ENCODE data around the gene MRPL41. TPM values are rescaled to one million over a fixed set of nuclear protein-coding genes. Genes with fewer than 3 reads are reported as not detected.
"Not testable (repeated sequence)": the region's sequence is repeated elsewhere in the genome, so short reads cannot be mapped to it uniquely, and the experiment has no call there.

MRPL41 gene
- total RNA-seq, 1 experiment from 2014 or later: 66.6 TPM

GRCh38 chr9:137530331-137530730 lies 21.3 kb upstream of the MRPL41 start:
- no peak for TF ChIP-seq CTCF (conservative IDR thresholded peaks at IDR 0.05; ENCODE audit: low read depth, low read length)
- no peak for TF ChIP-seq EZH2 (IDR thresholded peaks at IDR 0.05; ENCODE audit: borderline replicate concordance, low read depth, low read length, poor library complexity, severe bottlenecking)
- POLR2A ChIA-PET (ENCODE audit: low non-redundant PET): no interaction called here
- Histone ChIP-seq H3K36me3 (ENCODE audit: insufficient read depth, low read length, poor library complexity, severe bottlenecking) (no peaks in the 10 kb centered on the region), H3K9me3 (ENCODE audit: low read depth, low read length, poor library complexity, severe bottlenecking) (no peaks in the 10 kb centered on the region), H3K4me3 (ENCODE audit: low read depth, low read length, poor library complexity, severe bottlenecking) (no peak overlapping the region), H3K27me3 (replicated peaks; ENCODE audit: insufficient read depth, low read depth, low read length, poor library complexity) (no peaks in the 10 kb centered on the region), H3K4me1 (ENCODE audit: insufficient read depth, low read length, poor library complexity, severe bottlenecking) (no peaks in the 10 kb centered on the region), H3K27ac (ENCODE audit: low read depth, low read length, poor library complexity, severe bottlenecking) (no peak overlapping the region)
- DNase-seq (ENCODE audit: low spot score): no peak
- CTCF ChIA-PET: no interaction called here
- intact Hi-C loops (cut with micrococcal nuclease; ENCODE audit: unreplicated experiment): no loop called here
- BruUV-seq (replicated peaks): no TSS peak

- Histone ChIP-seq H3K27ac (ENCODE audit: low read depth, low read length, poor library complexity, severe bottlenecking) (no peak overlapping the region), H3K4me3 (ENCODE audit: low read depth, low read length, poor library complexity, severe bottlenecking) (no peak overlapping the region), H3K36me3 (ENCODE audit: insufficient read depth, low read length, poor library complexity, severe bottlenecking) (no peaks in the 10 kb centered on the region), H3K9me3 (ENCODE audit: low read depth, low read length, poor library complexity, severe bottlenecking) (no peaks in the 10 kb centered on the region), H3K27me3 (replicated peaks; ENCODE audit: insufficient read depth, low read depth, low read length, poor library complexity) (no peaks in the 10 kb centered on the region), H3K4me1 (ENCODE audit: insufficient read depth, low read length, poor library complexity, severe bottlenecking) (no peaks in the 10 kb centered on the region)
- DNase-seq (ENCODE audit: low spot score): no peak
- intact Hi-C loops (cut with micrococcal nuclease; ENCODE audit: unreplicated experiment): no loop called here
- ChIA-PET POLR2A (ENCODE audit: low non-redundant PET) (no interaction called here), CTCF (no interaction called here)
- BruUV-seq (replicated peaks): no TSS peak
- TF ChIP-seq CTCF (conservative IDR thresholded peaks at IDR 0.05; ENCODE audit: low read depth, low read length): no peak
- no peak for TF ChIP-seq EZH2 (IDR thresholded peaks at IDR 0.05; ENCODE audit: borderline replicate concordance, low read depth, low read length, poor library complexity, severe bottlenecking)
Observed at GRCh38 chr9:137531099-137531765, 20.4 kb upstream of the MRPL41 start.

- POLR2A ChIA-PET (ENCODE audit: low non-redundant PET); H3K36me3 ChIP-seq (ENCODE audit: insufficient read depth, low read length, poor library complexity, severe bottlenecking); H3K27me3 ChIP-seq (replicated peaks; ENCODE audit: insufficient read depth, low read depth, low read length, poor library complexity); H3K4me3 ChIP-seq (ENCODE audit: low read depth, low read length, poor library complexity, severe bottlenecking); DNase-seq (ENCODE audit: low spot score); H3K27ac ChIP-seq (ENCODE audit: low read depth, low read length, poor library complexity, severe bottlenecking); H3K9me3 ChIP-seq (ENCODE audit: low read depth, low read length, poor library complexity, severe bottlenecking); H3K4me1 ChIP-seq (ENCODE audit: insufficient read depth, low read length, poor library complexity, severe bottlenecking); BruUV-seq (replicated peaks); intact Hi-C loops (cut with micrococcal nuclease; ENCODE audit: unreplicated experiment): not testable (repeated sequence)
- CTCF ChIA-PET: interaction anchor here (0.6 kb wide), 1 partner anchor 110 kb away, joined by 4 read pairs; the partner anchor contains the start of genes EXD3 and NOXA1
Observed at GRCh38 chr9:137532891-137533468, 18.7 kb upstream of the MRPL41 start.

All from A673 (cell line).